Transverse colon (tissue), 4 donors: ENCODE measurements around the gene MYO16. TPM values are rescaled to one million over a fixed set of nuclear protein-coding genes. Genes with fewer than 3 reads are reported as not detected.

Experiments used
- DNase-seq: peaks from one replicate; pipeline ENCODE4 v3.0.0-alpha.2; 2019
- H3K27ac ChIP-seq, 4 donors: fragments of 200-600 bp; sonication (generic); 2 replicates each; pipeline ENCODE4 v1.5.1; 2016 to 2018; ENCODE audit warnings: inconsistent platforms in 4 of 4
- H3K27me3 ChIP-seq: fragments of 200-600 bp; sonication (generic); 2 replicates; pipeline ENCODE4 v1.5.1; 2017; ENCODE audit warnings: inconsistent platforms
- H3K36me3 ChIP-seq, 4 donors: fragments of 200-600 bp; sonication (generic); 2 replicates each; pipeline ENCODE4 v1.5.1; 2017 to 2019; ENCODE audit warnings: inconsistent platforms in 4 of 4
- H3K4me1 ChIP-seq, 4 donors: fragments of 200-600 bp; sonication (generic); 2 replicates each; pipeline ENCODE4 v1.5.1; 2017 to 2020; ENCODE audit warnings: inconsistent platforms in 4 of 4
- H3K4me3 ChIP-seq, 4 donors: fragments of 200-600 bp; sonication (generic); 1 replicate in 1 of 4; 2 replicates in 3 of 4; pipeline versions ENCODE4 v1.5.1 to v1.6.1; 2017 to 2019; ENCODE audit warnings: inconsistent platforms in 4 of 4
- H3K9me3 ChIP-seq, 2 donors: fragments of 200-600 bp; sonication (generic); 2 replicates each; pipeline ENCODE4 v1.5.1; 2017 to 2019; ENCODE audit warnings: inconsistent platforms in 2 of 2
- CTCF ChIP-seq, 5 experiments: fragments of 200-600 bp in 3 of 5; fragments of 450-650 bp in 2 of 5; sonication (generic) in 3 of 5; IDR thresholded peaks; 1 replicate in 2 of 5; 2 replicates in 3 of 5; pipeline ENCODE4 v1.5.1; 2016 to 2017; ENCODE audit warnings: antibody characterized with exemption in 5 of 5, inconsistent platforms in 3 of 5, mild to moderate bottlenecking in 2 of 5, moderate library complexity in 1 of 5
- EP300 ChIP-seq: sonication (generic); formaldehyde crosslinking; IDR thresholded peaks from one replicate; pipeline ENCODE4 v1.6.1; 2017; ENCODE audit warnings: antibody characterized with exemption, low read depth
- POLR2A ChIP-seq: fragments of 450-650 bp; IDR thresholded peaks from one replicate; pipeline ENCODE4 v1.6.1; 2016; ENCODE audit warnings: antibody characterized with exemption, mild to moderate bottlenecking, moderate library complexity
- POLR2AphosphoS5 ChIP-seq, 3 donors: sonication (generic); formaldehyde crosslinking; IDR thresholded peaks; one replicate each; pipeline ENCODE4 v1.6.1; 2016; ENCODE audit warnings: antibody characterized with exemption in 3 of 3
- WGBS, 2 donors: methylation state at CpG; one replicate each; pipeline ENCODE4 v1.1.5; 2018; ENCODE audit warnings: low coverage in 1 of 2; 5-methylcytosine and 5-hydroxymethylcytosine counted together
- in situ Hi-C, 4 donors: fragments of 200-750 bp; cut with MboI; loops; one replicate each; pipeline versions ENCODE4 v1.15.0 to v1.15.1; 2017; ENCODE audit warnings: low sequenced_read_pairs in 3 of 4, low pct_ligation_motif_present in 1 of 4, low pct_unique_long_range_greater_than_20kb in 1 of 4
- intact Hi-C: fragments of 100-400 bp; cut with DNase I; formaldehyde crosslinking; loops from one replicate; pipeline ENCODE4 v1.15.1; 2023; ENCODE audit warnings: low total_unique reads
- total RNA-seq, 4 donors: library from RNA; depleted of rRNA; stranded (reverse); fragments of >200 nt; gene quantifications; one replicate each; pipeline ENCODE4 v1.1.0, GENCODE V29; 2016

Gene MYO16
- total RNA-seq, 4 donors from 2014 or later, result under 0.01 to 3.4 TPM; not detected in 2

- Histone ChIP-seq H3K27me3 (peaks cover 5% of the 10 kb centered on the region), H3K4me1 (no peaks in the 10 kb centered on the region), H3K36me3 (no peaks in the 10 kb centered on the region), H3K4me3 (no peak overlapping the region), H3K9me3 (no peaks in the 10 kb centered on the region), H3K27ac (peak overlapping the region in 1 of 4 donors; percentile 37)
- intact Hi-C loops, result no loop called here
- 83 to 88% methylated on average over 2 to 3 of the region's 3 CpGs for WGBS, 2 donors
- in situ Hi-C loops, result loop anchor here (10.0 to 25.0 kb wide), 3 partner anchors 639 to 967 kb away; partner anchors contain the start of gene IRS2 (in 3 of the 4)
- no peak for TF ChIP-seq EP300
- DNase-seq, result no peak
These were observed 518.8 kb downstream of the MYO16 start for GRCh38 chr13:109148243-109148642.

DNA sequence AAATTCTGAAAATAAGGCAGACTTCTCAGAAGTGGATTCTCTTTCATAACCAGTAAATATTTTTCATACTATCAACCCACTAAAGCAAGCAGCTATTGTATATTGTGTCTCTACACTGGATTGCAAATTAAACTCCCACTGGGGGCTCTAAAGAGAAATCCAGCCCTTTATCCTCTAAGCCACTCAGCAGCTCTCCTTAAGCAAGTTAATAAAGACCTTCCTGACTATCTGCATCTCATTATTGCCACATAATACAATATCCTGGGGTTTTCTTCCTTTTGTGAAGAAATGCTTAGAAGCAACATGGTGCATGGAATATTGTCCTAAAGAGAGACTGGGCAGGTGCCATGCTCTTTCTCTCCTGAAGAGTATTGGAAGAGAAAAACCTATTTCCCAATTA is 521.3 kb downstream of the MYO16 start:
- no peaks in the 10 kb centered on the region for H3K4me1 ChIP-seq
- peaks cover 5% of the 10 kb centered on the region for H3K27me3 ChIP-seq
- H3K36me3 ChIP-seq, result no peaks in the 10 kb centered on the region
- no peak for DNase-seq
- H3K27ac ChIP-seq, result no peak overlapping the region
- intact Hi-C loops, result no loop called here
- in situ Hi-C loops, result loop anchor here in 1 of 4 donors (25.0 kb wide), 1 partner anchor 962 kb away; no protein-coding TSS in a partner anchor
- H3K4me3 ChIP-seq, result no peak overlapping the region
- TF ChIP-seq POLR2AphosphoS5 (IDR thresholded peaks at IDR 0.05) (no peak), CTCF (IDR thresholded peaks at IDR 0.05) (no peak), POLR2A (no peak), EP300 (no peak)
- no peaks in the 10 kb centered on the region for H3K9me3 ChIP-seq

- Histone ChIP-seq H3K27ac (no peak overlapping the region), H3K27me3 (peaks cover 5% of the 10 kb centered on the region), H3K9me3 (no peaks in the 10 kb centered on the region), H3K36me3 (no peaks in the 10 kb centered on the region), H3K4me3 (no peak overlapping the region), H3K4me1 (no peaks in the 10 kb centered on the region)
- WGBS, 2 donors, result 69 to 81% methylated on average over 3 of the region's 3 CpGs
- no peak for DNase-seq
- in situ Hi-C loops, result loop anchor here in 1 of 4 donors (25.0 kb wide), 1 partner anchor 961 kb away; no protein-coding TSS in a partner anchor
- intact Hi-C loops, result no loop called here
- TF ChIP-seq EP300 (no peak), POLR2A (no peak), POLR2AphosphoS5 (IDR thresholded peaks at IDR 0.05) (no peak), CTCF (IDR thresholded peaks at IDR 0.05) (no peak)
These were observed 521.8 kb downstream of the MYO16 start for GRCh38 chr13:109151255-109151654.

DNA sequence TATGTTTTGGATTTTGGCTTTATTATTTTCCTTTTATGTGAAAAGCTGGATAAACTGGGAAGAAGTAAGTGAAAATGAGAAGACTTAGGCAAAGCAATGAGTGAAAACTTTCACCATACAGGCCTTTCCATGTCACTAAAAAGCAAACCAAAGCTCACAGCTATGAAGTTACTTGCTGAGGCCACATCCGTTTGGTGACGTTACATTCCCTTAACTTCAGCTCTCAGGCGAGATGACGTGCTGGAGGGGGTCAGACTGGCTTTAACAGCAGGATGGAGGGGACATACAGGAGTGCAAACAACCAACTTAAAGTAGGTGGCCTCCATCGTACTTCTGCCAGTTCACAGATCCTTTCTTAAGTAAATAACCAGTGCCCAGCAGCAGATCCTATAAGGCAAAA is 522.3 kb downstream of the MYO16 start:
- Histone ChIP-seq H3K36me3 (no peaks in the 10 kb centered on the region), H3K27me3 (peaks cover 5% of the 10 kb centered on the region), H3K9me3 (no peaks in the 10 kb centered on the region), H3K4me3 (no peak overlapping the region), H3K27ac (no peak overlapping the region), H3K4me1 (no peaks in the 10 kb centered on the region)
- intact Hi-C loops, result no loop called here
- 83 to 85% methylated on average over 5 of the region's 5 CpGs for WGBS, 2 donors
- in situ Hi-C loops, result loop anchor here in 1 of 4 donors (25.0 kb wide), 1 partner anchor 961 kb away; no protein-coding TSS in a partner anchor
- TF ChIP-seq POLR2A, result no peak
- no peak for TF ChIP-seq POLR2AphosphoS5 (IDR thresholded peaks at IDR 0.05)
- no peak for TF ChIP-seq EP300
- no peak for TF ChIP-seq CTCF (IDR thresholded peaks at IDR 0.05)
- no peak for DNase-seq

- Histone ChIP-seq H3K9me3 (no peaks in the 10 kb centered on the region), H3K36me3 (no peaks in the 10 kb centered on the region), H3K4me3 (no peak overlapping the region), H3K27me3 (peaks cover 5% of the 10 kb centered on the region), H3K4me1 (no peaks in the 10 kb centered on the region), H3K27ac (no peak overlapping the region)
- 67 to 79% methylated on average over 9 of the region's 9 CpGs for WGBS, 2 donors
- in situ Hi-C loops, result loop anchor here in 1 of 4 donors (25.0 kb wide), 1 partner anchor 960 kb away; no protein-coding TSS in a partner anchor
- intact Hi-C loops, result no loop called here
- no peak for DNase-seq
- no peak for TF ChIP-seq EP300
- TF ChIP-seq CTCF (IDR thresholded peaks at IDR 0.05), result no peak
- no peak for TF ChIP-seq POLR2A
- TF ChIP-seq POLR2AphosphoS5 (IDR thresholded peaks at IDR 0.05), result no peak
These were observed 523.0 kb downstream of the MYO16 start for GRCh38 chr13:109152311-109152820.
